HG03520 (cell line): ENCODE data around the gene PARD3B.

Source experiments
- ATAC-seq: cut with Tn5 transposase; IDR thresholded peaks from one replicate; pipeline ENCODE4 v1.9.1; 2021; ENCODE audit warnings: mild to moderate bottlenecking, moderate library complexity; ENCODE audit not compliant: unreplicated experiment

The PARD3B gene

GRCh38 chr2:204877691-204878090 is 332.4 kb downstream of the PARD3B start:
- ATAC-seq, result no peak

- ATAC-seq, result no peak
Measured at GRCh38 chr2:204880928-204881327, 335.7 kb downstream of the PARD3B start.

- no peak for ATAC-seq
Measured at GRCh38 chr2:204881655-204882054, 336.4 kb downstream of the PARD3B start.

- no peak for ATAC-seq
Measured at GRCh38 chr2:204885747-204886146, 340.5 kb downstream of the PARD3B start.

GRCh38 chr2:204886713-204887112 is 341.4 kb downstream of the PARD3B start:
- no peak for ATAC-seq

GRCh38 chr2:204888222-204888621 is 342.9 kb downstream of the PARD3B start:
- ATAC-seq, result no peak

- ATAC-seq, result no peak
Measured at GRCh38 chr2:204890680-204891079, 345.4 kb downstream of the PARD3B start.

GRCh38 chr2:204891739-204892138 is 346.5 kb downstream of the PARD3B start:
- no peak for ATAC-seq

GRCh38 chr2:204892506-204893255 is 347.4 kb downstream of the PARD3B start:
- no peak for ATAC-seq

GRCh38 chr2:204896146-204896545 is 350.9 kb downstream of the PARD3B start:
- ATAC-seq, result no peak

- ATAC-seq, result no peak
Measured at GRCh38 chr2:204897561-204897960, 352.3 kb downstream of the PARD3B start.

- ATAC-seq, result no peak
Measured at GRCh38 chr2:204898928-204899640, 353.8 kb downstream of the PARD3B start.

- ATAC-seq, result no peak
Measured at GRCh38 chr2:204899983-204900382, 354.7 kb downstream of the PARD3B start.

- ATAC-seq, result no peak
Measured at GRCh38 chr2:204900487-204900886, 355.2 kb downstream of the PARD3B start.

- ATAC-seq, result no peak
Measured at GRCh38 chr2:204900910-204901309, 355.6 kb downstream of the PARD3B start.

- ATAC-seq, result no peak
Measured at GRCh38 chr2:204901591-204901990, 356.3 kb downstream of the PARD3B start.

GRCh38 chr2:204909791-204910190 is 364.5 kb downstream of the PARD3B start:
- ATAC-seq, result no peak

- ATAC-seq, result no peak
Measured at GRCh38 chr2:204913312-204913711, 368.0 kb downstream of the PARD3B start.

- no peak for ATAC-seq
Measured at GRCh38 chr2:204913854-204914464, 368.7 kb downstream of the PARD3B start.

- ATAC-seq, result no peak
Measured at GRCh38 chr2:204914708-204915107, 369.4 kb downstream of the PARD3B start.

- no peak for ATAC-seq
Measured at GRCh38 chr2:204917089-204917701, 371.9 kb downstream of the PARD3B start.

- no peak for ATAC-seq
Measured at GRCh38 chr2:204920776-204921175, 375.5 kb downstream of the PARD3B start.
